Measurements from ENCODE around the gene CDIP1. TPM values are rescaled to one million over a fixed set of nuclear protein-coding genes. Genes with fewer than 3 reads are reported as not detected.

The CDIP1 gene
- total RNA-seq, 6 experiments from 2014 or later: 5.0 to 8.3 (median 6.4) TPM

GRCh38 chr16:4474192-4474961, 64.2 kb downstream of the CDIP1 start, which contains the start of gene NMRAL1:
Gene NMRAL1 (minus strand): TSS chr16:4474625. CDS start chr16:4474132, 493 bp downstream.
- TF ChIP-seq CTCF (IDR thresholded peaks at IDR 0.05): no peak
- peaks cover 25% of the 10 kb centered on the region for H3K4me1 Mint-ChIP-seq (ENCODE audit: low read depth)
- H3K4me3 Mint-ChIP-seq: peak within 1 kb of the TSS; percentile 71
- no peaks in the 10 kb centered on the region; the same call in none of the 2 replicates for H3K27me3 Mint-ChIP-seq (ENCODE audit: insufficient read depth)
- H3K27ac Mint-ChIP-seq: peak within 1 kb of the TSS; percentile 84
- H3K9me3 Mint-ChIP-seq: peaks cover 9% of the 10 kb centered on the region
- peaks cover 16% of the 10 kb centered on the region for H3K36me3 Mint-ChIP-seq (ENCODE audit: low read depth)
- DNase-seq: peak; percentile 67

GRCh38 chr16:4472880-4473279, 65.7 kb downstream of the CDIP1 start:
- Mint-ChIP-seq H3K36me3 (ENCODE audit: low read depth) (peaks cover 7% of the 10 kb centered on the region), H3K27me3 (ENCODE audit: insufficient read depth) (no peaks in the 10 kb centered on the region; the same call in none of the 2 replicates), H3K4me1 (ENCODE audit: low read depth) (peaks cover 20% of the 10 kb centered on the region), H3K4me3 (0 out of 2 replicates have a peak overlapping the region, but pooled peaks have one; percentile 71), H3K9me3 (peaks cover 9% of the 10 kb centered on the region), H3K27ac (no peak overlapping the region)
- DNase-seq: no peak
- TF ChIP-seq CTCF (IDR thresholded peaks at IDR 0.05): no peak

GRCh38 chr16:4471869-4472268, 66.7 kb downstream of the CDIP1 start:
- no peak overlapping the region for H3K4me3 Mint-ChIP-seq
- H3K27me3 Mint-ChIP-seq (ENCODE audit: insufficient read depth): no peaks in the 10 kb centered on the region; the same call in 1 of the 2 replicates
- H3K9me3 Mint-ChIP-seq: peaks cover 9% of the 10 kb centered on the region
- H3K36me3 Mint-ChIP-seq (ENCODE audit: low read depth): peaks cover 5% of the 10 kb centered on the region
- peaks cover 11% of the 10 kb centered on the region for H3K4me1 Mint-ChIP-seq (ENCODE audit: low read depth)
- no peak for DNase-seq
- H3K27ac Mint-ChIP-seq: no peak overlapping the region
- TF ChIP-seq CTCF (IDR thresholded peaks at IDR 0.05): no peak

- no peaks in the 10 kb centered on the region; the same call in none of the 2 replicates for H3K27me3 Mint-ChIP-seq (ENCODE audit: insufficient read depth)
- DNase-seq: no peak
- no peak overlapping the region for H3K4me3 Mint-ChIP-seq
- peaks cover 12% of the 10 kb centered on the region for H3K4me1 Mint-ChIP-seq (ENCODE audit: low read depth)
- no peak for TF ChIP-seq CTCF (IDR thresholded peaks at IDR 0.05)
- no peaks in the 10 kb centered on the region for H3K9me3 Mint-ChIP-seq
- peaks cover 11% of the 10 kb centered on the region for H3K36me3 Mint-ChIP-seq (ENCODE audit: low read depth)
- no peak overlapping the region for H3K27ac Mint-ChIP-seq
Measured at GRCh38 chr16:4468972-4469371, 69.6 kb downstream of the CDIP1 start.

GRCh38 chr16:4467916-4468315, 70.7 kb downstream of the CDIP1 start:
- Mint-ChIP-seq H3K4me1 (ENCODE audit: low read depth) (peaks cover 16% of the 10 kb centered on the region), H3K27ac (no peak overlapping the region), H3K9me3 (no peaks in the 10 kb centered on the region), H3K27me3 (ENCODE audit: insufficient read depth) (peaks cover 2% of the 10 kb centered on the region), H3K36me3 (ENCODE audit: low read depth) (peaks cover 11% of the 10 kb centered on the region), H3K4me3 (no peak overlapping the region)
- no peak for DNase-seq
- no peak for TF ChIP-seq CTCF (IDR thresholded peaks at IDR 0.05)
